Dendritic cell treated with granulocyte-macrophage colony-stimulating factor and Interleukin-4, amounts not matched to agents 40 ng/mL and 50 ng/mL, for 4 days (primary cell): ENCODE data around the gene CNDP2.

ENCODE experiments used
- H3K27ac Mint-ChIP-seq: one replicate; pipeline ENCODE4 v1.8.0; 2022; ENCODE audit warnings: mild to moderate bottlenecking, mixed read lengths
- H3K27me3 Mint-ChIP-seq: one replicate; pipeline ENCODE4 v1.8.0; 2022; ENCODE audit warnings: mild to moderate bottlenecking, mixed read lengths
- H3K36me3 Mint-ChIP-seq: one replicate; pipeline ENCODE4 v1.8.0; 2022; ENCODE audit warnings: low read depth, mixed read lengths
- H3K4me1 Mint-ChIP-seq: one replicate; pipeline ENCODE4 v1.8.0; 2022; ENCODE audit warnings: low read depth, mixed read lengths
- H3K4me3 Mint-ChIP-seq: one replicate; pipeline ENCODE4 v1.8.0; 2022; ENCODE audit warnings: mild to moderate bottlenecking, moderate library complexity, mixed read lengths
- H3K9me3 Mint-ChIP-seq: one replicate; pipeline ENCODE4 v1.8.0; 2022; ENCODE audit warnings: mixed read lengths
- intact Hi-C: fragments of 100-400 bp; cut with micrococcal nuclease; formaldehyde crosslinking; loops from one replicate; pipeline ENCODE4 v1.15.0; 2022

The CNDP2 gene

GRCh38 chr18:74511823-74512222, 15.7 kb downstream of the CNDP2 start:
- intact Hi-C loops, result no loop called here
- Mint-ChIP-seq H3K9me3 (no peaks in the 10 kb centered on the region), H3K27ac (no peak overlapping the region), H3K36me3 (peaks cover 100% of the 10 kb centered on the region), H3K4me3 (no peak overlapping the region), H3K4me1 (peaks cover 15% of the 10 kb centered on the region), H3K27me3 (no peaks in the 10 kb centered on the region)

DNA sequence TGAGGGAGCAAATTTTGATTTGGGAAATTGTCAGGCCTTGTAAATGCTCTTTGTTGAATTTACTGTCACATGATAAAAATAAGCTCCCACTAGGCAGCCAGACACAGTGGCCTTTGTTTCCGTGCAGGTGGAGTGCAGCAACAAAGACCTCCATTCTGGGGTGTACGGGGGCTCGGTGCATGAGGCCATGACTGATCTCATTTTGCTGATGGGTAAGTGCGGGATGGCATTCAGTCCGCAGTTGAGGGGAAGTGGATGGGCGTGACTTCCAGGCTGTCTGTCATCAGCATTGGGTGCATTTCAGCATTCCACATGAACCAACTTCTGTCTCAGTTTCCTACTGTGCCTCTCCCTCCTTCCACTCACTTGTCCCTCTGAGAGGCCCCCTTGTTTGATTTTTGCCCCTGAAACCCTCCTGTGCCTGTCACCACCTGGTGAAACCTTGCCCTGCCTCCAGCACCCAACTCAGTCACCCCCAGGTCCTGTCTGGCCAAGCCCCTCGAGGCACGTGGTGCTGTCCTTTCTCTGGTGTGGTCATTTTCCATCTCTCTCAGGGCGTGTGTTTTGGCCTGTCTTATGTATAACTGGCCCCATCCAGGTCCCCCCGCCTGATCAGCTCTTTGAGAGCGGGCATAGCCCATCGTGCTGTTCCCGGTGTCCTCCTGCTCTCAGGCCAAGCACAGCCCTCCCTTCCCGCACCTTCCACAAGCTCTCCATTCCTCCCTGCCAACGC, 16.3 kb downstream of the CNDP2 start:
- no peak overlapping the region for H3K27ac Mint-ChIP-seq
- no peaks in the 10 kb centered on the region for H3K9me3 Mint-ChIP-seq
- no peak overlapping the region for H3K4me3 Mint-ChIP-seq
- peaks cover 9% of the 10 kb centered on the region for H3K4me1 Mint-ChIP-seq
- H3K36me3 Mint-ChIP-seq, result peaks cover 100% of the 10 kb centered on the region
- intact Hi-C loops, result no loop called here
- H3K27me3 Mint-ChIP-seq, result no peaks in the 10 kb centered on the region

- Mint-ChIP-seq H3K9me3 (no peaks in the 10 kb centered on the region), H3K36me3 (peaks cover 100% of the 10 kb centered on the region), H3K4me3 (no peak overlapping the region), H3K27ac (no peak overlapping the region), H3K27me3 (no peaks in the 10 kb centered on the region), H3K4me1 (peaks cover 5% of the 10 kb centered on the region)
- intact Hi-C loops, result no loop called here
Measured at GRCh38 chr18:74513149-74513882, 17.2 kb downstream of the CNDP2 start.

- no peak overlapping the region for H3K27ac Mint-ChIP-seq
Measured at GRCh38 chr18:74513883-74514205, 17.7 kb downstream of the CNDP2 start.

GRCh38 chr18:74514860-74515495, 18.8 kb downstream of the CNDP2 start:
- peaks cover 100% of the 10 kb centered on the region for H3K36me3 Mint-ChIP-seq
- no peaks in the 10 kb centered on the region for H3K9me3 Mint-ChIP-seq
- intact Hi-C loops, result no loop called here
- H3K4me1 Mint-ChIP-seq, result peaks cover 17% of the 10 kb centered on the region
- no peak overlapping the region for H3K27ac Mint-ChIP-seq
- H3K27me3 Mint-ChIP-seq, result no peaks in the 10 kb centered on the region
- no peak overlapping the region for H3K4me3 Mint-ChIP-seq

More at GRCh38 chr18:74513883-74514205, 17.7 kb downstream of the CNDP2 start:
- H3K9me3 Mint-ChIP-seq, result no peaks in the 10 kb centered on the region
- no peak overlapping the region for H3K4me3 Mint-ChIP-seq
- H3K36me3 Mint-ChIP-seq, result peaks cover 100% of the 10 kb centered on the region
- no peaks in the 10 kb centered on the region for H3K27me3 Mint-ChIP-seq
- peaks cover 10% of the 10 kb centered on the region for H3K4me1 Mint-ChIP-seq
- intact Hi-C loops, result no loop called here

DNA sequence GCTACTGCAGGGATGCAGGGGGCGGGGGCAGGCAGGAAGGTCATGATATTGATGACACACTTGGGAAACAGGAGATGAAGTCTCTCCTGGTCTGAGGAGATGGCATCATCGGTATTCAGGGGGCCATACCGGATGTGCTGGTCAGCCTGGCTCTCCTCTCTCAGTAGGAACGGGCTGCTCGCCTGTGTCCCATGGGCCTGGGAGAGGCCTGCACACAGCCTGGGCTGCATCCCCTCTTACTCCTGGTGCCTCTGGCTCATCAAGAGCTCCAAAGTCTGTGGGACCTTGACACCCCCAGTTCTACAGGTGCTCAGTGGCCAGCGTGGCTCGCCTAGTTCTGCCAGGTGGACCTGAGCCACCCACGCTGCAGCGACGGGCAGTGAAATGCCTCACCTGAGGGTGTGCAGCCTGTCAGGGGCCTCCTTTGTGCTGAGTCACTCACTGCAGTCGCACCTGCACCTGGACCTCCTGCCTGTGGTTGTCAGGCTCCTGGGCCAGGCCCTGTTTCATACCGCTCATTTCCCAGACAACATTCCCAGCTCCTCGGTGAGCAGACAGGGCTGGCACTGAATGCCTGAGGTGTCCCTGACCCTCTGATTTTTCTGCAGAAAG, 19.6 kb downstream of the CNDP2 start:
- Mint-ChIP-seq H3K27ac (no peak overlapping the region), H3K27me3 (no peaks in the 10 kb centered on the region), H3K4me1 (peaks cover 17% of the 10 kb centered on the region), H3K9me3 (no peaks in the 10 kb centered on the region), H3K36me3 (peaks cover 100% of the 10 kb centered on the region), H3K4me3 (no peak overlapping the region)
- intact Hi-C loops, result no loop called here

DNA sequence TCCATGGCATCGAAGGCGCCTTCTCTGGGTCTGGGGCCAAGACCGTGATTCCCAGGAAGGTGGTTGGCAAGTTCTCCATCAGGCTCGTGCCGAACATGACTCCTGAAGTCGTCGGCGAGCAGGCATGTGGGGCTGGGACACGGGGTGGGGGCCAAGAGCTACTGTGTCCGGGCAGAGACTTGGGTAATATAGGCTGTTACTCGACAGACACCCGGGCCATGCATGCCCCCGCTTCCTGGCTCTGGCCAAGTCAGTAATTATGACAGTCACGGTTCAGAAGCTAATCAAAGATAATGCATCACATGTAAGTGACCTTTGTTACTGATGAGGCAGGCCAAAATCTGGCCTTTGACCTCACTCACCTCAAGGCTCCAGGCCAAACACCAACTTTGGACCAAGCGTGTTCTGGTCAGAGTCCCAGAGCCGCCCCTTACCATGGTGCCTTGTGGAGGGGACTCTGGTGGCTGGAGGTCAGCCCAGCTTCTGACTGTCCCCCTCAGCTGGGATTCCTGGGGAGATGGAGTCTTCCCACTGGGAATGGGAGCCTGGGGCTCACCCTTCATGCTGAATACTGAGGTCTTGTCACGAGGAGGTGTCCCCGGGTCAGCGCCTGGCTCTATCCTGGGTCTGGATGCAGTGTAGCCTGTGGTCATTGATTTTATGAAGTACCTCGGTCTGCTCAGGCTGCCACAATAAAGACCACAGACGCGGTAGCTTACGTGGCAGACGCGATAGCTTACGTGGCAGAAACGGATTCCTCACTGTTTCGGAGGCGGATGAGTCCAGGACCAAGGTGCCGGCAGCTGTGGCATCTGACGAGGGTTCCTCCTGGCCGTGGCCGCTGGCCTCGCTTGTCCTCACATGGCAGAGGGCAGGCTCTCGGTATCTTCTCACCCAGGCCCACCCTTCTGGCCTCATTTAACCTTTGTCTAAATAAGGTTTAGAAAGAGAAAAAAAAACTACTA, 20.4 kb downstream of the CNDP2 start:
- H3K27me3 Mint-ChIP-seq, result no peaks in the 10 kb centered on the region
- H3K4me3 Mint-ChIP-seq, result no peak overlapping the region
- peaks cover 100% of the 10 kb centered on the region for H3K36me3 Mint-ChIP-seq

GRCh38 chr18:74517236-74517630, 21.1 kb downstream of the CNDP2 start:
- Mint-ChIP-seq H3K9me3 (no peaks in the 10 kb centered on the region), H3K27ac (no peak overlapping the region), H3K4me3 (no peak overlapping the region), H3K4me1 (peaks cover 17% of the 10 kb centered on the region), H3K36me3 (peaks cover 100% of the 10 kb centered on the region), H3K27me3 (no peaks in the 10 kb centered on the region)
- intact Hi-C loops, result no loop called here

More for the DNA sequence above, 20.4 kb downstream of the CNDP2 start:
- H3K4me1 Mint-ChIP-seq, result peaks cover 17% of the 10 kb centered on the region
- intact Hi-C loops, result no loop called here
- H3K27ac Mint-ChIP-seq, result no peak overlapping the region
- no peaks in the 10 kb centered on the region for H3K9me3 Mint-ChIP-seq

DNA sequence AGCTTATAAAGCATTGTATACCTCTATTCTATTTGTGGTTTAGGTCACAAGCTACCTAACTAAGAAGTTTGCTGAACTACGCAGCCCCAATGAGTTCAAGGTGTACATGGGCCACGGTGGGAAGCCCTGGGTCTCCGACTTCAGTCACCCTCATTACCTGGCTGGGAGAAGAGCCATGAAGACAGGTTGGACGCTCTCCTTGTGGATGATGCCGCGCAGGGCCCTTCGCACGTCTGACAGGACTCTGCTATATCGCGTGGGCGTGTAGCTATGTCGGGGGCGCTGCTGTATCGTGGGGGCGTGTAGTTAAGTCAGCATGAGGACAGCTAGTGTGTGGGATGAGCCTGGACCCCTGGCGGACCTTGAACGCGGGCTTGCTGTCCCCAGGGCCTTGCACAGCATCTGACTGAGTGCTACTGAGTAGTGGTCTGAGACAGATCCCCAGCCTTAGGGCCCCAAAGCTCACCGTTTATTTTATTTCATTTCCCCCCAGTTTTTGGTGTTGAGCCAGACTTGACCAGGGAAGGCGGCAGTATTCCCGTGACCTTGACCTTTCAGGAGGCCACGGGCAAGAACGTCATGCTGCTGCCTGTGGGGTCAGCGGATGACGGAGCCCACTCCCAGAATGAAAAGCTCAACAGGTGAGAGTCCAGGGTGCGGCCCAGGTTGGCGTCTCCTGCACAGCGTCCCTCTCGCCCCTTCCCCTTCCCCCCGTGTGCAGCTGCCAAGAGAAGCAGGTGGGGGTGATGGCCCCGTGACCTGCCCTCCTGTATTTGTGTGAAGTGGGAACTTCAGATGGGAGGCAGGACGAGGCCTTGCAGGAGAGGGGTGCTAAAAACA, 22.5 kb downstream of the CNDP2 start:
- peaks cover 95% of the 10 kb centered on the region for H3K36me3 Mint-ChIP-seq

GRCh38 chr18:74519320-74520095, 23.3 kb downstream of the CNDP2 start:
- peaks cover 29% of the 10 kb centered on the region for H3K4me1 Mint-ChIP-seq
- H3K27me3 Mint-ChIP-seq, result no peaks in the 10 kb centered on the region
- peak overlapping the region; percentile 25 for H3K27ac Mint-ChIP-seq
- peaks cover 87% of the 10 kb centered on the region for H3K36me3 Mint-ChIP-seq
- no peaks in the 10 kb centered on the region for H3K9me3 Mint-ChIP-seq
- intact Hi-C loops, result no loop called here
- H3K4me3 Mint-ChIP-seq, result no peak overlapping the region

More for the DNA sequence above, 22.5 kb downstream of the CNDP2 start:
- intact Hi-C loops, result no loop called here
- H3K4me3 Mint-ChIP-seq, result no peak overlapping the region
- H3K27ac Mint-ChIP-seq, result peak overlapping the region; percentile 25
- peaks cover 22% of the 10 kb centered on the region for H3K4me1 Mint-ChIP-seq
- H3K27me3 Mint-ChIP-seq, result no peaks in the 10 kb centered on the region
- H3K9me3 Mint-ChIP-seq, result no peaks in the 10 kb centered on the region

DNA sequence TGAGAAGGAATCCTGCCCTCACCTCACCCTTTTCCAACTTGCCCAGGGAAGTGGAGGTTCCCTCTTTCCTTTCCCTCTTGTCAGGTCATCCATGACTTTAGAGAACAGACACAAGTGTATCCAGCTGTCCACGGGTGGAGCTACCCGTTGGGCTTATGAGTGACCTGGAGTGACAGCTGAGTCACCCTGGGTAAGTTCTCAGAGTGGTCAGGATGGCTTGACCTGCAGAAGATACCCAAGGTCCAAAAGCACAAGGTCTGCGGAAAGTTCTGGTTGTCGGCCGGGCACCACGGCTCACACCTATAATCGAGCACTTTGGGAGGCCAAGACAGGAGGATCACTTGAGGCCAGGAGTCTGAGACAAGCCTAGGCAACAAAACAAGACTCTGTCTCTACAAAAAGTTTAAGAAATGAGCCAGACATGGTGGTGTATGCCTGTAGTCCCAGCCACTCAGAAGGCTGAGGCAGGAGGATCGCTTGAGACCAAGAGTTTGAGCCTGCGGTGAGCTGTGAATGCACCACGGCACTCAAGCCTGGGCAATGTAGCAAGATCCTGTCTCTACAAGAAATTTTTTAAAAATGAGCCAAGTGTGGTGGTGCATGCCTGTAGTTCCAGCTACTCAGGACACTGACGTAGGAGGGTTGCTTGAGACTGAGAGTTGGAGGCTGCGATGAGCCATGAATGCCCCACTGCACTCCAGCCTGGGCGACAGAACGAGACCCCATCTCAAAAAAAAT, 24.1 kb downstream of the CNDP2 start:
- peaks cover 79% of the 10 kb centered on the region for H3K36me3 Mint-ChIP-seq
- H3K27me3 Mint-ChIP-seq, result no peaks in the 10 kb centered on the region
- H3K4me1 Mint-ChIP-seq, result peaks cover 31% of the 10 kb centered on the region
- intact Hi-C loops, result no loop called here
- H3K9me3 Mint-ChIP-seq, result no peaks in the 10 kb centered on the region
- H3K4me3 Mint-ChIP-seq, result no peak overlapping the region
- no peak overlapping the region for H3K27ac Mint-ChIP-seq
